Ovary (tissue), 9 donors: ENCODE data around the gene COL8A1. TPM values are rescaled to one million over a fixed set of nuclear protein-coding genes. Genes with fewer than 3 reads are reported as not detected.
A peak's percentile ranks its signal among the peaks of the same experiment; 100 is the strongest.

Experiments
- DNase-seq, 5 donors: peaks; one replicate each; pipeline ENCODE4 v3.0.0-alpha.2; 2019 to 2020
- H3K27ac ChIP-seq, 2 donors: fragments of 200-600 bp; one replicate each; pipeline versions ENCODE4 v1.5.1 to v1.8.0; 2019 to 2022
- H3K27me3 ChIP-seq: fragments of 200-600 bp; one replicate; pipeline ENCODE4 v1.8.0; 2022
- H3K36me3 ChIP-seq: fragments of 200-600 bp; sonication (generic); one replicate; pipeline ENCODE4 v1.5.1; 2019
- H3K4me1 ChIP-seq: one replicate; pipeline ENCODE4 v1.8.1; 2013; ENCODE audit warnings: mild to moderate bottlenecking, moderate library complexity; ENCODE audit not compliant: insufficient read depth
- H3K4me3 ChIP-seq: fragments of 200-600 bp; sonication (generic); one replicate; pipeline ENCODE4 v1.5.1; 2017
- H3K9me3 ChIP-seq, 2 donors: fragments of 200-600 bp in 1 of 2; sonication (generic) in 1 of 2; one replicate each; pipeline versions ENCODE4 v1.5.1 to v1.8.1; 2013 to 2019; ENCODE audit warnings: mild to moderate bottlenecking in 1 of 2, moderate library complexity in 1 of 2
- EP300 ChIP-seq: sonication (generic); formaldehyde crosslinking; IDR thresholded peaks from one replicate; pipeline ENCODE4 v1.6.1; 2017; ENCODE audit warnings: antibody characterized with exemption
- POLR2A ChIP-seq: fragments of 450-650 bp; IDR thresholded peaks from one replicate; pipeline ENCODE4 v1.6.1; 2017; ENCODE audit warnings: antibody characterized with exemption, mild to moderate bottlenecking, moderate library complexity
- WGBS, 3 donors: extraction: QIAGEN DNeasy Blood & Tissue Kit in 1 of 3; methylation state at CpG; one replicate each; pipeline versions ENCODE4 v1.1.5 to v1.1.7; 2013 to 2017; 5-methylcytosine and 5-hydroxymethylcytosine counted together
- intact Hi-C, 4 donors: fragments of 100-400 bp; cut with DNase I; formaldehyde crosslinking; loops; one replicate each; pipeline versions ENCODE4 v1.11.0 to v1.15.1; 2022 to 2023
- polyA plus RNA-seq, 2 donors: library from polyadenylated mRNA; stranded (reverse); fragments of 200-250 nt in 1 of 2; fragments of 350-450 nt in 1 of 2; fragmentation: Illumina TruSeq in 1 of 2; extraction: RNeasy Lipid Tissue Mini Kit (QIAGEN cat#74804) in 1 of 2; gene quantifications; one replicate each; pipeline ENCODE4 v1.2.3, GENCODE V29; 2013 to 2014
- total RNA-seq, 7 donors: library from RNA; depleted of rRNA in 2 of 7; stranded (reverse); fragments of >200 nt in 2 of 7; fragmentation: NEBNext Ultra II Directional in 3 of 7; extraction: Animal tissue kit (Norgen Biotek cat#: 25700) in 3 of 7; gene quantifications; one replicate each; pipeline versions ENCODE4 v1.1.0 to v1.2.4, GENCODE V29; 2016 to 2023
- TF ChIP-seq, protein P1 (sequence below), 3 donors: fragments of 450-650 bp in 2 of 3; fragments of 200-600 bp in 1 of 3; IDR thresholded peaks; one replicate each; pipeline versions ENCODE4 v1.5.1 to v1.8.0; 2016 to 2022; ENCODE audit warnings: antibody characterized with exemption in 3 of 3, mild to moderate bottlenecking in 1 of 3
- donor health status: DM: no; HTN: no; CAD: no; lungs with moderate emphysema.
- donor health status: DM: no; HTN: no; CAD: no.
- donor health status: Bipolar disorder and iron deficiency.
- donor health status: DM: yes; HTN: yes; CAD: no.
- donor health status: DM: no; HTN: no; CAD: no.
- donor health status: DM: yes; HTN: yes; CAD: no.

COL8A1 gene
- total and polyA plus RNA-seq, 9 donors = 2.0 to 37.2 (median 11.9) TPM

DNA sequence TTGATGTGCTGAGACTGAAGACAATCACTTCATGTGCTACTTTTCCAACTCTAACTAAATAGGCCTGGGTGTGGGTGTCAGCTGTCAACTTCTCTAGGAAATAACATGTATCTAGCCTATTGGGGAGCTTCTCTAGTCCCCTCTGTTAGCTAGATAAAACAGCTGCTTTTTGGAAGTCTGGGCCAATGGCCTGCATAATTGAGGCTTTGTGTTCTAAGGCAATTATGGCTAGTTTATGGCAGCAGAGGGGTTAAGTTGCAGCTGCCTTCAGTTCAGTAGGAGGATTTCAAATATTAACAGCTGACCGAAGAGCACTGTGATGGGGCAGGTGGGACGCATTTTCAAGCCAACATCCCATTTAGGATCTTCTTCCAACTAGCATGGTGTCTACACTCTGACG lies 6.4 kb downstream of the COL8A1 start:
- 46 to 57% (median 51%) methylated on average over 3 of the region's 3 CpGs for WGBS, 3 donors
- Histone ChIP-seq H3K36me3 (no peaks in the 10 kb centered on the region), H3K27ac (peak overlapping the region in 1 of 2 donors; percentile 40), H3K4me3 (no peak overlapping the region), H3K4me1 (peaks cover 4% of the 10 kb centered on the region), H3K9me3 (no peaks in the 10 kb centered on the region), H3K27me3 (no peaks in the 10 kb centered on the region)
- TF ChIP-seq, protein P1, sequence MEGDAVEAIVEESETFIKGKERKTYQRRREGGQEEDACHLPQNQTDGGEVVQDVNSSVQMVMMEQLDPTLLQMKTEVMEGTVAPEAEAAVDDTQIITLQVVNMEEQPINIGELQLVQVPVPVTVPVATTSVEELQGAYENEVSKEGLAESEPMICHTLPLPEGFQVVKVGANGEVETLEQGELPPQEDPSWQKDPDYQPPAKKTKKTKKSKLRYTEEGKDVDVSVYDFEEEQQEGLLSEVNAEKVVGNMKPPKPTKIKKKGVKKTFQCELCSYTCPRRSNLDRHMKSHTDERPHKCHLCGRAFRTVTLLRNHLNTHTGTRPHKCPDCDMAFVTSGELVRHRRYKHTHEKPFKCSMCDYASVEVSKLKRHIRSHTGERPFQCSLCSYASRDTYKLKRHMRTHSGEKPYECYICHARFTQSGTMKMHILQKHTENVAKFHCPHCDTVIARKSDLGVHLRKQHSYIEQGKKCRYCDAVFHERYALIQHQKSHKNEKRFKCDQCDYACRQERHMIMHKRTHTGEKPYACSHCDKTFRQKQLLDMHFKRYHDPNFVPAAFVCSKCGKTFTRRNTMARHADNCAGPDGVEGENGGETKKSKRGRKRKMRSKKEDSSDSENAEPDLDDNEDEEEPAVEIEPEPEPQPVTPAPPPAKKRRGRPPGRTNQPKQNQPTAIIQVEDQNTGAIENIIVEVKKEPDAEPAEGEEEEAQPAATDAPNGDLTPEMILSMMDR (IDR thresholded peaks at IDR 0.05) = no peak
- no peak for TF ChIP-seq POLR2A
- TF ChIP-seq EP300 = no peak
- no peak for DNase-seq
- intact Hi-C loops = no loop called here

DNA sequence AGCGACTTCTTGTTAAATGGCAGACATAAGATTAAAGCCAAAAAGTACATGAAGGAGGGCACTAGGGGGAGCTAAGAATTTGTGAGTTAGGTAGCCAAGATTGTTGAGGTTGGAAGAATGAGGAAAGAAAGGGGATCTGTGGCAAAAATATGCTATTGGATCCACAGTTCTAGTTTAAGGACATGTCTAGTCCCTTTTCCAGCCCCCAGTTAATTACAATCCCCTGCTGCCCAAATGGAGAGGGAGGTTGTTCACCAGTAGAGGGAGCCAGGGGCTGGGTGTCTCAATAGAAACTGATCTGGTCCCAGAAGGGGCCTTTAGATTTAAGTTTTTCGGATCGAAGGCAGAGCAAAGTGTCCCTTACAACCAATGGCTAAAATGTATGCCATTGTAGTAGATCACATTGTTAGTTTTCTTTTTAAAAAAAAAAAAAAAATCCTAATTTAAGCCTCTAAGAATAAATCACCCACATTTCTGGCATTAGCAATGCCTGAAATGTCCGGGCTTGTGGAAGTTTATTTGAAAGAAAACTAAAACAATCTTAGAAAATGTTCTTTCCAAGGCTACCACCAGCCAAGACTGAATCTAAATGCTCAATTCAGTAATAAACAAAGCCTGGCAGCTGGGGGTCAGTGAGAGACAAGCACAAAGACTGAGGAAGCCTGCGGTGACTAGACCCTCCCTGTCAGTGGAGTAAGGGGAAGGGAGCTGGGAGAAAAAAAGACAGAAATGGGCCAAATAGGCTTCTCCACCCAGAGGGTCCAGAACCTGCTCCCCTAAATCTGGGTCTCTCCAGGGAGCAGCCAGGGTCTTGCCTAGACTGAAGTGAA lies 7.1 kb downstream of the COL8A1 start:
- no peaks in the 10 kb centered on the region for H3K36me3 ChIP-seq
- no peak overlapping the region for H3K4me3 ChIP-seq
- intact Hi-C loops = no loop called here
- DNase-seq = peak in 3 of 5 donors; percentile 25 to 31 (median 31)
- peaks cover 4% of the 10 kb centered on the region for H3K4me1 ChIP-seq
- peak overlapping the region in 1 of 2 donors; percentile 40 for H3K27ac ChIP-seq
- 28 to 36% (median 35%) methylated on average over 5 of the region's 5 CpGs for WGBS, 3 donors
- H3K27me3 ChIP-seq = no peaks in the 10 kb centered on the region
- TF ChIP-seq EP300 (no peak), POLR2A (no peak)
- TF ChIP-seq, protein P1 (IDR thresholded peaks at IDR 0.05) = peak; percentile 7 to 63 (median 61)
- no peaks in the 10 kb centered on the region for H3K9me3 ChIP-seq

DNA sequence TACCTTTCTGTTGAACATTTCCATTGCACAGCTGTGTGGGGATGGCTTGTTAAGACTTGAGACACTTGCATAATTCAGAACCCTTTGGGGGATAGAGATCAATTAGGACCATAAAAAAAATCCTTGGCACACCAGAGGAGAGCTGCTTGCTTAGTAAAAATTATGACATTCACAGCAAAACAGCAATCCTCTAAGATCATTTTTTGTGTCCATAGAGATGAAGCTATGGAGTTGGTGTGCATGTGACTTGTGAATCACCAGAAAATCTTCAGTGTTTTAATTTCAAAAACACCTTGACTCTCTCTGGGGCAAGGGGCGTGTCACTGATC lies 7.7 kb downstream of the COL8A1 start:
- Histone ChIP-seq H3K27me3 (no peaks in the 10 kb centered on the region), H3K36me3 (no peaks in the 10 kb centered on the region), H3K4me1 (peaks cover 4% of the 10 kb centered on the region), H3K4me3 (no peak overlapping the region), H3K9me3 (no peaks in the 10 kb centered on the region), H3K27ac (peak overlapping the region in 1 of 2 donors; percentile 2)
- DNase-seq = no peak
- intact Hi-C loops = no loop called here
- TF ChIP-seq POLR2A (no peak), EP300 (no peak)
- TF ChIP-seq, protein P1 (IDR thresholded peaks at IDR 0.05) = no peak
- WGBS, 3 donors = 94 to 100% (median 96%) methylated on average over 1 of the region's 1 CpG

DNA sequence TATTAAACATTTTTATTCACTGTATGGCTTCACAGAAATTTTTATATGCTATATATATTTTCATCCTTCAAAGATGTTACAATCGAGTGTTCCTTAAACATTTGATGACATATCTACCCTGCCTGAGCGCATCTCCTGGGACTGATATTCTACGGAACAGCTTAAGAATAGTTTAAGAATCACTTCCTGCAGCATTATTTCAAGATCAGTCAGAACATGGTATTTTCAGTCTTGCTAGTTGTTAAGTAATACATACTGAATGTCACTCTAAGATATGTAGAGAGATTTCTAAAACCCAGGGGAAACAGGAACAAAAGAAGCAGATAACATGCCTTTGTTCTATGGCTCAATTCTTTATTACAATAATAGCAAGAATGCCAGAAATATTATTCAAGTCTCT lies 8.7 kb downstream of the COL8A1 start:
- intact Hi-C loops = no loop called here
- Histone ChIP-seq H3K27ac (no peak overlapping the region), H3K36me3 (no peaks in the 10 kb centered on the region), H3K27me3 (no peaks in the 10 kb centered on the region), H3K4me1 (peaks cover 5% of the 10 kb centered on the region), H3K4me3 (no peak overlapping the region), H3K9me3 (no peaks in the 10 kb centered on the region)
- 88 to 91% (median 89%) methylated on average over 3 of the region's 3 CpGs for WGBS, 3 donors
- TF ChIP-seq EP300 (no peak), POLR2A (no peak)
- TF ChIP-seq, protein P1 (IDR thresholded peaks at IDR 0.05) = no peak
- no peak for DNase-seq
